Lung microvascular endothelial cell (primary cell): ENCODE data around the gene LIPC. TPM values are rescaled to one million over a fixed set of nuclear protein-coding genes. Genes with fewer than 3 reads are reported as not detected.
A peak's percentile ranks its signal among the peaks of the same experiment; 100 is the strongest.

Source experiments
- DNase-seq, 2 donors: peaks; one replicate each; pipeline versions ENCODE4 v3.0.0 to v3.0.0-alpha.2; 2010; ENCODE audit warnings: low read depth in 2 of 2
- total RNA-seq: library from RNA; depleted of rRNA; stranded (reverse); fragments of >200 nt; gene quantifications from 2 replicates; pipeline ENCODE4 v1.2.1, GENCODE V29; 2014

LIPC gene
- total RNA-seq, 1 donor from 2014 or later, result not detected

- peak; percentile 40 to 67 for DNase-seq
These were observed 84.0 kb downstream of the LIPC start for GRCh38 chr15:58515807-58516206.

GRCh38 chr15:58517252-58517681 lies 85.5 kb downstream of the LIPC start:
- peak in 1 of 2 donors; percentile 60 for DNase-seq

- no peak for DNase-seq
These were observed 86.1 kb downstream of the LIPC start for GRCh38 chr15:58517682-58518525.

DNA sequence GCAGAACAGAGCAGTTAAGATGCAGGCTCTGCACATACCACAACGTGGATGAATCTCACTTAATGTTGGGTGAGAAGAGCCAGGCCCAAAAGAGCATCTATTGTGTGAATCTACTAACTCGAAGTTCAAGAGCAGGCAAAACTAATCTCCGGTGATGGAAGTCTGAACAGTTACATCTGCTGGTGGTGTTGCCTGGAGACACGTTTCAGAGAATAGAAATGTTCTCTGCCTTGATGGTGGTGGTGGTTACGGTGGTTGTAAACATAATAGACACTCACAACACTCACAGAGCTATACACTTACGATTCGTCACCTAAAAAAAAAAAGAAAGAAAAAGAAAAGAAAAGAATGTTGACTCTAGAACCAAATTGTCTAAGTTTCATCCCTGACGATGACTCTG lies 86.8 kb downstream of the LIPC start:
- DNase-seq, result no peak

DNA sequence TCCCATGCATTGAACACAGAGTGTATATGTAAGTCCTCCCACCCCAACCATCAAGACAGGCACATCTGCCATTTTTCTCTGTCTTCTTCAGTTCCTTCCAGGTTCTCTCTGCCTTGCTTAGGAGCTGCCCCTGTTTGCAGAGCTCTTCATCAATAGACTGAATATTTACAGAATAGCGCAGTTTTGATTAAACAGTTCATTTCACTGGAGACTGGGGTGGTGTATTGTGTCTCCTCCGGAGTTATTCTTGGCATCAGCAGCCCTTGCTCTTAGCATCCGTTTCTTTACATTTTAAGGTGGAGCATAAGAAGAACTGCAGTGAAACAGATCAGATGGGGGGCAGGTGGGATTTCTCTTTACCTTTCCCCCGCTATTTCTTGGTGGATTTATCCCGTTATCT lies 87.7 kb downstream of the LIPC start:
- DNase-seq, result no peak

- peak; percentile 32 to 44 for DNase-seq
These were observed 88.7 kb downstream of the LIPC start for GRCh38 chr15:58520464-58520863.

- DNase-seq, result peak; percentile 31 to 41
These were observed 89.1 kb downstream of the LIPC start for GRCh38 chr15:58520936-58521292.

GRCh38 chr15:58521293-58521991 lies 89.7 kb downstream of the LIPC start:
- DNase-seq, result peak; percentile 76 to 80

DNA sequence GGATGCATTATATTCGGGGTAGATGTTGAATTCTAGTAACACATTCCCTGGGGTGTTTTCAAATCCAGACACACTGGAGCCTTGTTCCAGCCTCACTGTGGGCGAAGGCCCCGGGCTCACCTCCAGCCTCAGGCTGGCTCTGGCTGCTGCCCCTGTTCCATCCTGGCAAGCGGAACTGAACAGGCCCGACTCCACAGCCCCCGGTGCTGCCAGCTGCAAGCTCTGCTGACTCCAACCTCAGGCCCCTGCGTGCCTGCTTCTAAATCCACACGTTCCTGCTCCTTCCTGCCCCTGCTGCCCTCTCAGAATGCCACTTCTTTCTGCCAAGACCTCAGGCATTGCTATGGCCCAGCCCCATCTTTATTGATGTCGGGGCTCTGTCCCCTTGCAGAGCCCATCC lies 90.6 kb downstream of the LIPC start:
- no peak for DNase-seq

DNA sequence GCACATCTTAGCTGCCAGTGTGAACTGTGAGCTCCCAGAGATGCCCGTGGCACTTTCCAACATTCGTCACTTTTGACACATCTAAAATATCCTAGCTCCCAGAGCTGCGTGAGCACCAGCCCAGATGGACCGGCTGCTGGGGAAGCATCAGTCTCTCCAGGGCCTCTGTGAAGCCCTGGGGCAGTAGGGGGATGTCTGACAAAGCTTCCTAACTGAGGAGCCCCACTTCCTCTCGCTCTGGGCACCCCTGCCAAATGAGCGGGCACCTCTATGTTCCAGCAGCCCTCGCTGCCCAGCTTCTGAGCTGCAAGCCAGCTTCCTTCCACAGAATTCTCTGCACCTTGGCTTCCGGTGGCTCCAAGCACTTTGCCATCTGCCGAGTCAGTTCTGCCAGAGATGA lies 91.1 kb downstream of the LIPC start:
- no peak for DNase-seq

- DNase-seq, result no peak
These were observed 91.8 kb downstream of the LIPC start for GRCh38 chr15:58523634-58524033.

DNA sequence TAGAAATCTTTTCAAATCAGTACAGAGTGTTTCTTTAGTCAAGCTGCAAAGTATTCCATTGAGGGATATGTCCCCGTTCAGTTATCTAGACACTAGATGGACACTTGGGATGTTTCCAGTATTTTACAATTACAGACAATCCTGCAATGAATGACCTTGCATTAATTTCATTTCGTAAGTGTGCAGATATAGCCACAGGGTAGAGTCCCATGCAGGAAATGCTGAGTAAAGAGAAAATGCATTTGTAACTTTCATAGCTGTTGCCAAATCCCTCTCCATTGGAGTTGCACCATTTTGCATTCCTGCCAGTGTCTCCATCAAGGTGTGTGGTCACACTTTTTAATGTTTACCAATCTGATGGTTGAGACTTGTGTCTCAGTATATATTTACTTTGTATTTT lies 92.5 kb downstream of the LIPC start:
- DNase-seq, result no peak

DNA sequence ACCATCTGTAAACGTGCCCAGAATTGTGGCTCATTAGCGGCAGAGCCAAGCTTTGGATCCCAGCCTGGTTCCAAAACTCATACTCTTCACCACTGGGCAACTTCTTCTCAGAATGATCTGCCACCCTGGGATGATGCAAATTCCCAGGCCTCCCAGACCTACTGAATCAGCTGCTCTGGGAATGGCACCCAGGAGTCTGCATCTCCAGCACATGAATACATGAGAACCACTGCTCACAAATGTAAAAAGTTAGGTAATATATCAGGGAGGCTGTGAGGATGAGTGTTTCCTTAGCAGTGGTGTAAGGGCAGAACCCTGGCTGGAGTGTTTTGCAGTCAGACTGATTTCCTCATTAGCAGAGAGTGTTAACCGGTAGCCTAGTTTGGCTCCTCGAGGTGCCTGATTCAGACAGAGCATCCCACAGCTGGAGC lies 94.2 kb downstream of the LIPC start:
- DNase-seq, result no peak

DNA sequence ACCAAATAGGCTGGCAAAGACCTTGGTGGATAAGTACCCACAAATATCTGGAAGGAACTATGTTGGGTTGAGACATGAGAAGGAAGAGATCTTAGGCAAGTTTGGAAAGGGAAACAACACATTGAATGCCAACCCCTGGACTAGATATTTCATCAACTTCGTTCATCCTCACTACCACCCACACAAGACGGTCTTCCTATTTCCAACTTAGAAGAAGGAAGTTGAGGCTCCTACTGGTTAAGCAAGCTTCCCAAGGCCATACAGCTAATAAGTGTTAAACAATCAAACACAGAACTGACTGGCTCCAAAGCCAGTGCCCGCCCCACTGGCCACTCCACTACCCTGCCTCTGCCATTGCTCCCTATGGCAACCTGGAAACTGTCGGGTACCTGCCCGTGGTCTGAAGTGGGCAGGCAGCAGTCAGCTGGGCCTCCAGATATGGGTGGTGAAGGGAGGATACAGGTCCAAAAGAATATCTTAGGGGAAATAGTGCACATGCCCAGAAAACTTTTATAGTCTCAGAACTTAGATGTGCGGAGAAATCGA lies 94.9 kb downstream of the LIPC start:
- DNase-seq, result no peak

- DNase-seq, result no peak
These were observed 95.9 kb downstream of the LIPC start for GRCh38 chr15:58527573-58528187.

DNA sequence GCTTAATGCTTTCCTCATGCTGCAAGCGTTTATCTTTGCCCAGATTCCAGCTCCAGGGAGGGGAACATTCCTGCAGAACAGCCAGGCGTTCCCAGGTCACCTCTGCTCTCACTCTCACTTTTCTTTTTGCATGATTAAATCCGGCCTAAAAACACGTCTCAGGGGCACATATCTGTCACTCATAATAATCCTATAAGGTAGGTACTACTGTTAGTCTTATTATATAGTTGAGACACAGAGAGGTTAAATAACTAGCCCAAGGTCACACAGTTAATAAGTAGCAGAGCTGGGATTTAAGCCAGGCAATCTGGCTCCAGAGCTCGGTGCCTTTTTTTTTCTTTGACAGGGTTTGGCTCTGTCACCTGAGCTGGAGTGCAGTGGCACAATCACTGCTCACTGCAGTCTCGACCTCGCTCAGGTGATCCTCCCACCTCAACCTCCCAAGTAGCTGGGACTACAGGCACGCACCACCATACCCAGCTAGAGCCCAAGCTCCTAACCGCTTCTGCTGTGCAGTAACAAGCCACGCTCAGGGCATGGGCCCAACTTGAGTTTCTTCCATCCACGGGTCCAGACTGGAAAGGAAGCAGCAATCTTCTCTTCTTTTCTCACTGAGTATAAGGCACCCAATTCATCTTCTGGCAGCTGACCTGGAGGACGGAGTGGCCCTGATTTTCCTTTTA lies 96.5 kb downstream of the LIPC start:
- DNase-seq, result no peak

DNA sequence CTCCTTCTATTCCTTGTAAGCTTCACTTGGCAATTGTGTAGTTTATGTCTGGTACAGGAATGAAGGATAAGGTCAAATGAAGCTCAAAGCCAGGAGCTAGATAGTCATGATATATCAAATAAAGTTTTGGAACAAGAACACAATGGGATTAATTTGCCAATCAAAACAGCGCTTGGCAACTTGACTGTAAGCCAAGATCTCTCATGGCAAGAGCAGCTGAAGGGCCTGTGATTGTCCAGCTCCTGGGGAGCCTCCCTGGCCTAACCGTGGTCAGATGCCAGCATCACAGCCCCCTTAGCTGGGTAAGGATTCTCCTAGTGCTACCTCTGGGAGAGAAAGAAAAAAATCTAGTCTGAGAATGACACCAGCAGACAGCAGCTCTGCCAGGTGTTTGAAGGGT lies 97.2 kb downstream of the LIPC start:
- DNase-seq, result peak in 1 of 2 donors; percentile 79

DNA sequence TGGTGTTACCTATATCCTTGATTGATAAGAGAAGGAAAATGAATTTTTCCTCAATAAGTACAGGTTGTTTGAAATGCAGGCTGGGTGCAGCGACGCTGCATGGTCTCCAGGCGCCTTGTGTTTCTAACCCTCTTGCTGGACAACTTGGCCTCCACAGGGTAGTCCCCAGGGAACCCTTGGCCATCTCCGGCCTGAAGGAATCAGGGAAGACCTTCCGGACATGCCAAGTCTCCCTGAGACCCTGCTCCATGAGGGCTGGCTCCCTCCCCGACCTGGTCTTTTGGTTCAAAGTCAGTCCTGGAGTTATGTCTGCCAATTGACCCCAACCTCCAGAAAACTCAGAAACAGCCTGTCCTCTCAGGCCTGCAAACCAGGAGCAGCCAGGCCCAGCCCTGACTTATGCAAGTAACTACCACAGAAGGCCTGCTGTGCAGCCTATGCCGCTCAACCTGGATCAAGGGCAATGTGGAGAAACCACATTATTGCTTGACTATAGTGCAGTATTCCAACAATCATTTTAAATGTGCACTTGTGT lies 98.3 kb downstream of the LIPC start:
- no peak for DNase-seq

DNA sequence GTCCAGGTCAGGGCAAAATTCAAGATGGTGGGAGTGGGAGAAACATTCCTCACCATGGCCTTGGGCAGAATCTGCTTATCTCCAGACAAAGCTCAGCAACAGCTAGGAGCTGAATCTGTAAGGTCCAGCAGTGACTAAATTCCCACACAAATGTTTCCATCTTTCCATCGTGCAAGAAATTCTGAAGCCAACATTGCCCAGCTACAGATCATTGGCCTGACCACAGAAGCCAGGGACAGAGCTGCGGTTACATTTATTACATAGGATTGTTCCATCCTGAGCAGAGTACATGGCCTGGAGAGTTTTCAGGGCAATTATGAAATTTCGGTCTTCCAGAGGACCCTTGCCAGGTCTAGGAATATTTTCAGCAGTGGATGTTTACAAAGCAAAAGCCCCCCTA lies 100.3 kb downstream of the LIPC start:
- DNase-seq, result no peak

GRCh38 chr15:58534556-58534955 lies 102.8 kb downstream of the LIPC start:
- no peak for DNase-seq

GRCh38 chr15:58535337-58535736 lies 103.5 kb downstream of the LIPC start:
- no peak for DNase-seq
